Measurements from ENCODE around the gene MYT1.

GRCh38 chr20:64181391-64181790 lies 17.1 kb downstream of the MYT1 start:
- no peak for TF ChIP-seq CTCF (IDR thresholded peaks at IDR 0.05; ENCODE audit: poor library complexity)
- TF ChIP-seq EZH2phosphoT487 (IDR thresholded peaks at IDR 0.05; ENCODE audit: low read depth, severe bottlenecking, unreplicated experiment), result no peak
- no peak for TF ChIP-seq EZH2 (IDR thresholded peaks at IDR 0.05; ENCODE audit: borderline replicate concordance)

Measured in hepatocyte (in vitro differentiated cells).